ENCODE results near the gene ARHGAP28. TPM values are rescaled to one million over a fixed set of nuclear protein-coding genes. Genes with fewer than 3 reads are reported as not detected.

The ARHGAP28 gene
- total RNA-seq, 2 donors from 2014 or later, result 110 to 133 TPM

DNA sequence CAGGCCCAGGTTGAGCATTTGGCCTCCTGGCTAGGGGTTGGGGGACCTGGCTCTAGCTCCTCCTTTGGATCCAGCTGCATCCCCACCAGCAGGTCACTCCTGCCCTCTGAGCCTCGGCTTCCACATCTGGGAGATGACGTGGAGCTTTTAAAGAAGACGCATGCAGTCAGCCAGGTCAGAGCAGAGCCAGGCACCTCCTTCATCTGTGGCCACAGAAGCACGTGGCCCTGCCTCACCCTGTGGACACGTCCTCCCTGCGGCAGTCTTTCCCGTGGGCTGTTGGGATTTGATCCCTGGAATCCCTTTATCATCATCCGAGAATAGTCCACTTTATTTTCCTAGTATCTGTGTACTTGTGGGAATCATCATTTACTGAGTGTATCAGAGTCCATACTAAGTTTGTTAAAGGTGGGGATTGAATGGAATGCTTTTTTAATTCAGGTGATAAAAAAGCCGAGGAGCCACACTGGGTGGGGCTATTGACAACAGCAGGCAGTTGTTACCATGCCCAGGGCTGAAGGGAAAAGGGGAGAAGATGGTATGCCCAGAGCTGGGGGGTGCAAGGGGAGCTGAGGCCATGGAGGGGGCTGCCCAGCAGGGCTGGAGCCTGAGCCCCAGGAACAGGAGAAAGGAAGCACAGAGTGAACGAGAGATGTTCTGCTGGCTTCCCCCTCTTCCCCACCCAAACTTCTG is 218.0 kb downstream of the ARHGAP28 start:
- DNase-seq, result no peak
- H3K4me3 Mint-ChIP-seq, result no peak overlapping the region
- peaks cover 85% of the 10 kb centered on the region for H3K36me3 Mint-ChIP-seq (ENCODE audit: low read depth)
- H3K9ac ChIP-seq (ENCODE audit: extremely low read depth, low read length, poor library complexity, severe bottlenecking), result no peak overlapping the region
- H3K36me3 ChIP-seq (ENCODE audit: control insufficient read depth, insufficient read depth, low read length), result peaks cover 90% of the 10 kb centered on the region
- H3K27ac ChIP-seq (ENCODE audit: low read depth, low read length), result no peak overlapping the region
- H3K27ac Mint-ChIP-seq, result no peak overlapping the region
- H3K27me3 ChIP-seq (ENCODE audit: control insufficient read depth, insufficient read depth, low read length, poor library complexity, severe bottlenecking), result no peaks in the 10 kb centered on the region
- 96 to 100% methylated on average over 7 to 10 of the region's 10 CpGs for WGBS, 2 experiments (ENCODE audit: insufficient coverage in 1 of 2, insufficient read length in 1 of 2)
- peaks cover 37% of the 10 kb centered on the region for H3K4me1 Mint-ChIP-seq
- peaks cover 29% of the 10 kb centered on the region for H3K4me1 ChIP-seq (ENCODE audit: control insufficient read depth, insufficient read depth, low read length)
- no peaks in the 10 kb centered on the region for H3K9me3 ChIP-seq (ENCODE audit: control insufficient read depth, low read length)
- no peaks in the 10 kb centered on the region for H3K27me3 Mint-ChIP-seq (ENCODE audit: insufficient read depth)
- TF ChIP-seq, protein P1, sequence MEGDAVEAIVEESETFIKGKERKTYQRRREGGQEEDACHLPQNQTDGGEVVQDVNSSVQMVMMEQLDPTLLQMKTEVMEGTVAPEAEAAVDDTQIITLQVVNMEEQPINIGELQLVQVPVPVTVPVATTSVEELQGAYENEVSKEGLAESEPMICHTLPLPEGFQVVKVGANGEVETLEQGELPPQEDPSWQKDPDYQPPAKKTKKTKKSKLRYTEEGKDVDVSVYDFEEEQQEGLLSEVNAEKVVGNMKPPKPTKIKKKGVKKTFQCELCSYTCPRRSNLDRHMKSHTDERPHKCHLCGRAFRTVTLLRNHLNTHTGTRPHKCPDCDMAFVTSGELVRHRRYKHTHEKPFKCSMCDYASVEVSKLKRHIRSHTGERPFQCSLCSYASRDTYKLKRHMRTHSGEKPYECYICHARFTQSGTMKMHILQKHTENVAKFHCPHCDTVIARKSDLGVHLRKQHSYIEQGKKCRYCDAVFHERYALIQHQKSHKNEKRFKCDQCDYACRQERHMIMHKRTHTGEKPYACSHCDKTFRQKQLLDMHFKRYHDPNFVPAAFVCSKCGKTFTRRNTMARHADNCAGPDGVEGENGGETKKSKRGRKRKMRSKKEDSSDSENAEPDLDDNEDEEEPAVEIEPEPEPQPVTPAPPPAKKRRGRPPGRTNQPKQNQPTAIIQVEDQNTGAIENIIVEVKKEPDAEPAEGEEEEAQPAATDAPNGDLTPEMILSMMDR (conservative IDR thresholded peaks at IDR 0.05), result no peak
- H3K9me3 Mint-ChIP-seq, result no peaks in the 10 kb centered on the region
- H3K4me3 ChIP-seq (ENCODE audit: low read length), result no peak overlapping the region

DNA sequence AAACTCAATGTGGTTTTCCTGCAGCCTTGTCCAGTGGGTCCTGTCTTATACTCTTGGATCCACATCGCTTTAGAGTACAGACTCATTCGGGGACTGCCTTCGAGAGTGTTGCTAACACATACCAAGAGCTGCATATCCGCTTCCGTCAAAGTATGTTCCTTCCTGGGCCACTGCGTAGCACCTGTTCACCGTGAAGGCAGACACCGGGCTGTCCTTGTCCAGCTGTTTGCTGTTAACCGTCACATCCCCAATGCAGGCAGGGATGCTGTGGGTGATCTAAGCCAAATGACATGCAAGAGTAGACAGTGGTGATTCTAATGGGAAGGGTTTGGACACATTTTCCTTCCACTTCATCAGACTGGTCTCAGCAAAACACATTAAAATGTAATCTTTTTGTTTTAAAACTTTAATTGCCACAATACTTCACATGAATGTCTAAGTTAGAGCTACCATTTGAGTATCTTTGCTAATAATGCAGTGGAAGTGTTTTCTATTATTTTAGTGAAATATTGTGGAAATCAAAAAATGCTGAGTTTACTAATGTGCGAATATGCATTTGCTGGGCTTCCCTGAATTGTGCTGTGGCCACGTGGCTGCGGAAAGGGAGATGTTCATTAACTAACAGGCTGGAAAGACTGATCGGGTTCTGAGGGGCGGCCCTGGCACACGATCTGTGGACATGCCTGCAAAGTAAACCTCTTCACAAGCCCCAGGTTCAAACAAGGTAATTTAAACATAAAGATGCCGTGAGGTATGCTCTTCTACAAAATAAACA is 219.0 kb downstream of the ARHGAP28 start:
- peaks cover 90% of the 10 kb centered on the region for H3K36me3 ChIP-seq (ENCODE audit: control insufficient read depth, insufficient read depth, low read length)
- peaks cover 38% of the 10 kb centered on the region for H3K4me1 Mint-ChIP-seq
- TF ChIP-seq, protein P1 (conservative IDR thresholded peaks at IDR 0.05), result no peak
- 94 to 96% methylated on average over 16 of the region's 16 CpGs for WGBS, 2 experiments (ENCODE audit: insufficient coverage in 1 of 2, insufficient read length in 1 of 2)
- H3K9me3 ChIP-seq (ENCODE audit: control insufficient read depth, low read length), result no peaks in the 10 kb centered on the region
- H3K4me3 Mint-ChIP-seq, result no peak overlapping the region
- H3K27ac Mint-ChIP-seq, result no peak overlapping the region
- no peaks in the 10 kb centered on the region for H3K9me3 Mint-ChIP-seq
- no peak for DNase-seq
- H3K27ac ChIP-seq (ENCODE audit: low read depth, low read length), result no peak overlapping the region
- H3K9ac ChIP-seq (ENCODE audit: extremely low read depth, low read length, poor library complexity, severe bottlenecking), result no peak overlapping the region
- no peaks in the 10 kb centered on the region for H3K27me3 ChIP-seq (ENCODE audit: control insufficient read depth, insufficient read depth, low read length, poor library complexity, severe bottlenecking)
- H3K27me3 Mint-ChIP-seq (ENCODE audit: insufficient read depth), result no peaks in the 10 kb centered on the region
- peaks cover 83% of the 10 kb centered on the region for H3K36me3 Mint-ChIP-seq (ENCODE audit: low read depth)
- H3K4me3 ChIP-seq (ENCODE audit: low read length), result no peak overlapping the region
- H3K4me1 ChIP-seq (ENCODE audit: control insufficient read depth, insufficient read depth, low read length), result peaks cover 29% of the 10 kb centered on the region

DNA sequence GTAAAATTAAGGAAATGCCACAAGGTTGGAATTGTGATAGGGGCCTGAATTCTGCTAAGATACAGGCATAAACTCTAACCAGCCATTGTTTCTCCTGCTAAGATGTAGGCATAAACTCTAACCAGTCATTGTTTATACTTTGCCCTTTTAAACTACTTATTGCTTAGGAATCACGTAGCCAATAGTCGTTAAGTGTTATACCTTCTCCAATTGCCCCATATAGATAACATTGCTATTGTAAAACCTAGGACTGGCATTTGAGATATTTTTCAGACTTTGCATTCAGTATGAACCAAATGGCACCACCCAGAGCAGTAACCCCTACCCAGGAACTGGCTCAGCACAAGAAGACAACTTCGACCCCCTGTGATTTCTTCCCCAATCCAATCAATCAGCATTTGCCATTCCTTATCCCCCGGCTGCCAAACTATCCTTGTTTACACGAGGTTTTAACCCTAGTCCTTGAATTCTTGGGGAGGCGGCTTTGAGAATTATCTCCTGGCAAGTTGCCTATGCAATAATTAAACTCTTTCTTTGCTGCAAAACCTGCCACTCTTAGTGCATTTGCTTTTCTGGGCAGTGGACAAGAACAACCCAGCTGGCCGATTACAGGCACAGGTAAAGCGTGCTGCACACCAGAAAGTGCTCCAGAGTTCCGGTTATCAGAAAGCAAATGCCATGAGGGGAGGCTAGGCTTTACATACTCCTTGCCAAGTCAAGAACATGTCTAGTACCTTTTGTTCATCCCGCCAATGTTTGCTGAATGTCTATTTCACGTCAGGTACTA is 220.5 kb downstream of the ARHGAP28 start:
- no peaks in the 10 kb centered on the region for H3K27me3 Mint-ChIP-seq (ENCODE audit: insufficient read depth)
- TF ChIP-seq, protein P1 (conservative IDR thresholded peaks at IDR 0.05), result no peak
- H3K9ac ChIP-seq (ENCODE audit: extremely low read depth, low read length, poor library complexity, severe bottlenecking), result no peak overlapping the region
- 79 to 98% methylated on average over 8 to 11 of the region's 11 CpGs for WGBS, 2 experiments (ENCODE audit: insufficient coverage in 1 of 2, insufficient read length in 1 of 2)
- peak overlapping the region; percentile 3 for H3K4me3 Mint-ChIP-seq
- no peak overlapping the region for H3K27ac ChIP-seq (ENCODE audit: low read depth, low read length)
- H3K4me3 ChIP-seq (ENCODE audit: low read length), result no peak overlapping the region
- no peaks in the 10 kb centered on the region for H3K9me3 Mint-ChIP-seq
- peaks cover 88% of the 10 kb centered on the region for H3K36me3 Mint-ChIP-seq (ENCODE audit: low read depth)
- H3K9me3 ChIP-seq (ENCODE audit: control insufficient read depth, low read length), result no peaks in the 10 kb centered on the region
- H3K36me3 ChIP-seq (ENCODE audit: control insufficient read depth, insufficient read depth, low read length), result peaks cover 88% of the 10 kb centered on the region
- H3K4me1 ChIP-seq (ENCODE audit: control insufficient read depth, insufficient read depth, low read length), result peaks cover 29% of the 10 kb centered on the region
- peaks cover 38% of the 10 kb centered on the region for H3K4me1 Mint-ChIP-seq
- peak overlapping the region; percentile 38 for H3K27ac Mint-ChIP-seq
- no peaks in the 10 kb centered on the region for H3K27me3 ChIP-seq (ENCODE audit: control insufficient read depth, insufficient read depth, low read length, poor library complexity, severe bottlenecking)
- no peak for DNase-seq
